GM19395 (cell line): ENCODE measurements around the gene HOXB5.

ENCODE experiments used
- ATAC-seq: cut with Tn5 transposase; IDR thresholded peaks from one replicate; pipeline ENCODE4 v1.9.1; 2021; ENCODE audit warnings: mild to moderate bottlenecking, moderate library complexity; ENCODE audit not compliant: unreplicated experiment

Gene HOXB5

DNA sequence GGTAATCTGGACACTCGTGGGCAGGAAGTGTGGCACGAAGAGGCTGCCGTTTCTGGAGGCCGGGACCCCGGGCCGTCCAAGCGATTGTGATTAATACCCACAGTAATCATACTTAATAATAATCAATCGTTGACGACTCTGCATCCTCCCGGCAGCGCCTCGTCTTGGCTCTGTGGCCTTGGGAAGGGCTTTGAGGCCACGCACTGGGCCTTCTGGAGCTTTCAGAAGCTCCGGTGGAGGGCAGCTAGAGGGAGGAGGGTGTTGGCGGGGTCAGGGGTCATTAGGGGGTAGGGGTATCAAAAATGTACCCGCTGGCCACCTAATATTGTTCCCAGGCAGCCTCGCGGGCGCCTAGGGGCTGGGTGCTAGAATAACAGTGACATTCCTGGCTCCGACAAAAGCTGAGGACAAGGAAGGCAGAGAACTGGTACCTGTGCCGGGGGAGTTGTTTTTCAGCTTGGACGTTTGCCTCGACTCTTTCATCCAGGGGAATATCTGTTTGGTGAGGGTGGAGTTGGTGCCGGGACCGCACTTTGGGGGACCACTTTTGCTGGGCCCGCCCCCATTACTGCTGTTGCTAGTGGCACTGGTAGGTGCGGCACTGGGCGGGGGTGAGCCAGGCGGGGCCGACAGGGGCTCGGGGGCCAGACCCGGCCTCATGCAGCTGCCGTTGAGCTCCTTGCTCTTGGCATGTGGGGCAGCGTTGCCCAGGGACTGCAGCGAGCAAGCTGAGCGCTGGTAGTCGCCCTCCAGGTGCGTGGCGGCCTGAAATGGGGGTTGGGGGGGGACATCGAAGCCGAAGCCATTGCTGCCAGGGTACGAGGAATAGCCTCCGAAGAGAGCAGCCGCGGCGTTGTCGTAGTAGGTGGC lies 41.7 kb downstream of the HOXB5 start:
- ATAC-seq = no peak

DNA sequence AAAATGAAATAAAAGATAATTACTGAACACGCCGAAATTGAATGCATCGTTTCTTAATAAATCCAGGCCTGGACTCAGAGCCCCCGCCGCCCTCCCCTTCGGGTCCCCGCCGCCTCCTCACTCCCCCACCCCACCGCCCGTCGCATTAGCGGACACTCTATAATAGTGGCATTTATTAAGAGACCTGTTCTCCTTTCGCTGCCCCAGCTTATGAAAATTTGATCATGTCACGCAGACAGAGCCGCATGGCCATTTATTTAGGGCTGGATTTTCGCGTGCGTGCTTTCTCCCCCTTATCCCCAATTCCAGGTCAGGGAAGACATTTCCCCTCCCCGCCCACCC lies 42.4 kb downstream of the HOXB5 start:
- ATAC-seq = no peak

DNA sequence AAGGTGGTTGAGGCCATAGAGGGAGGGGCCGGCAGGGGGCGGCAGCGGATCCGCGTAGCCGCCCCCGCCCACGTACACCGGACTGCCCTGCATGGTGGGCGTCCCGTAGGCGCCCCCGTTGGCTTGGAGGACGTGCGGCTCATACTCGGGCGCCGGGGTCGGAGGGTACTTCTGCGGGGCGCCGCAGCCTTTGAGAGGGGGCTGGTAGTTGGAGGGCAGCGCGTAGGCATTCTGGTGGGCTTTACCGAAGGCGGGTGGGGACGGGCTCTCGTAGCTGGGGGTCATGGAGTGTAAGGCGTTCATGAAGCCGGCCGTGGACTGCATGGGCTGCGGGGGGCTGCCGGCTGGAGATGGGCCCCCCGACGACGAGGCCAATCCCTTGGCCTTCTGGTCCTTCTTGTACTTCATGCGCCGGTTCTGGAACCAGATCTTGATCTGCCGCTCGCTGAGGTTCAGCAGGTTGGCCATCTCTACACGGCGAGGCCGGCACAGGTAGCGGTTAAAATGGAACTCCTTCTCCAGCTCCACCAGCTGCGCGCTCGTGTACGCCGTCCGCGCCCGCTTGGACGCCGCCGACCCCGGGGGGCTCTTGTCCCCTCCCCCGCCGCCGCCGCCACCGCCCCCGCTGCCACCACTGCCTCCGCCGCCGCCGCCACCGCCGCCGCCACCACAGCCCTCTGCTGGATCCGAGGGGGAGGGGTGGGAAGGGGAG lies 42.9 kb downstream of the HOXB5 start:
- no peak for ATAC-seq

DNA sequence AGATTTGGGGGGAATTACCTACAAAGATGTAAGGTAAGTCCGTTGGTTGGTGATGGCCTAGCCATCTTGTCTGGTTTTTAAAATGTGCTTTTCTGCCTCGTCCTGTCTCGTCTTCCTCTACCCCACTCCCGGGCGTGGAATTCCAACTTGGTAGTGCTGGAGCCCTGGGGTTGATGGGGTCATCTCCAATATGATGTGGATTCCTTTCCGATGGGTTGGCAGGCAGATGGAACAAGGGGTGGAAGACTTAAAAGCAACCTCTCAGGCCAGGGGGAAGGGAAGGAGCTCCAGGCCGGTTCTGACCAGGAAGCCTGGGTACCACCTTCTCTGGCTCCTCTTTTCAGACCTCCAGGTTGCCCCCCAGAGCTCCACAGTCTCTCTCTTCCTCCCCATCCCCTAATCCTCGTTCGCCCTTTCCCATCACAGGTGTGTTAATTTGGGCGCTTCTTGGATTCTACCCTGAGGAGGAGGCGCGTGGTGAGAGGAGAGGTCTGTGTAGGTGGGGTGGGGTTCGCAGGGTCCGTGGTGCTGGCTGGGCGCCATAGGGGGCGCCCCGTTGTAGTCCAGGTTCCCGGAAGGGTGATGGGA lies 43.6 kb downstream of the HOXB5 start:
- ATAC-seq = no peak

DNA sequence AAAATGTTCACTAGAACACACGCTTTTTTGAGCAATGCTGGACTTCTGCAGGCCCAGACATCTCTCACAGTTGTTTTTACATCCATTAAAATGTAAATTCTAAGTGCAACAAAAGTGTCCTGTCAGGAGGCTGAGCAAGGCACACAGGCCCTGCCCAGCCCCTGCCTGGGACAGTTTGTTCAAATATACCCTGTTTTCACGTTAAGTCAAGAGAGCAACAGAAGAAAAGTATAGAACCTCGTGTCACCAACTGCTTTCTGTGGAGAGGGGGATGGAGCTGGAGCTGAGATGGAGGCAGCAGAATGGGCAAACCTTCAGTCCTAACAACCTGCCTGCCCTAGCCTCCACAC lies 44.3 kb downstream of the HOXB5 start:
- ATAC-seq = no peak

DNA sequence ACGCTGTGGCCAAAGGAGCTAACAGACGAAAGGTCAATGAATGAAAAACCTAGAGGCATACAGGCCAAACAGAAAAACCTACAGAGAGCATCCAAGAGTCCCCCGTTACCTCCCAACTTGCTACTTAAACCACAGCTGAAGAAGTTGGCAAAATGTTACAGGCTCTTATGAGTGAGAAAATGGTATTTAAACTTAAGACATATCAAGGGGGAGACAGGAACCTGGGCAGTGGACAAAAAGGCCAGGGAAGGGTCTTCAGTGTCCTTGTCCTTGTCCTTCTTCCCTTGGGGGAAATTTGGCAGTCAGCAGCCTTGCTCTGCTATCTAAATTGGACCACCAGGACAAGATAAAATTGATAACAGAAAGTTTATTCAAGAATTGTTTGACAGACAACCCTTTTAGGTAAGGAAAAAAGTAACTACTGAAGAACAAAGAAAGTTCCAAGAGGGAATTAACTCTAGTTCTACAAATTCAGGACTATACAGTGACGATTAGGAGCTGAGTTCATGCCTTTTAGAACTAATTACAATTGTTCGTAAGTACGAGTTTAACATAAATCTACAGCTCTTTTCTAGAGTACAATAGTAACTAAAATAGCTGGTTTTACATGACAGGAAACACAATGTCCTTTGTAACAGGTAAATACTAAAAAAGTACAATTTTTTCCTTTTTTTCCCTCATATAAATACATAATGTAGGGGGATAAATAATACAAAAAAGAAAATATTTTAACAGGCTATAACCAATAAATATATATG lies 44.9 kb downstream of the HOXB5 start:
- ATAC-seq = no peak

DNA sequence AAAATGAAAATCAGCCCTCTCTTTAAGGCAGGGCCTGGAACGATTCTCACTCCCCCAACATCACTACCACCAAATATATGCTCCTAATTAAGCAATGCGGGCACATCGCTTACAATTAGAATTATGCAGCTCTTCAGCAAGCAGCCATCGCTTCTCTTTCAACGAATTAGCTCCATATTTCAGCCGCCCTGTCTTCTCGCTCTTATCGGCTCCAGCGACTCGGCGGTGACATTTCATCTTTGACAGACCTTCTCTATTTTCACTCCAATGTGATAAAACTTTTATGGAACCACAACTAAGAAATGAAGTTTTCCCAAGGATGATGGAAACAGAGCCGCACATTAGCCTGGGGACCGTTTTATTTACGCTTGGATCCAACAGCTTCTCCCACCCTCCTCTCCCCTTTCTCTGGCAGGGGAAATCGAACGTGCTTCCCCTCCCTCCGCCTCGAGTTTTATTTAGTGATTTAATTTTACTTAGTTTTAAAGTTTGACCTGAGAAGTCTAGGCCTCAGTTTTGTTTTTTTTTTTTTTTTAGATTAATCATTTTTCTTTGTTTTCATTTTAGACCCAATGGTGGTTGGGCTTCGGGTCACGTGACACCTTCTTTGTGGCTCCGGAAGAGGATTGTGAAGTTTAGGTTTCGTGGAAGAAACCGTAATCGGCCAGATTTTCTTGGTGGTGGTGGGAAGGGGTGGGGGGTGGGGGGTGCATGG lies 45.6 kb downstream of the HOXB5 start:
- no peak for ATAC-seq

DNA sequence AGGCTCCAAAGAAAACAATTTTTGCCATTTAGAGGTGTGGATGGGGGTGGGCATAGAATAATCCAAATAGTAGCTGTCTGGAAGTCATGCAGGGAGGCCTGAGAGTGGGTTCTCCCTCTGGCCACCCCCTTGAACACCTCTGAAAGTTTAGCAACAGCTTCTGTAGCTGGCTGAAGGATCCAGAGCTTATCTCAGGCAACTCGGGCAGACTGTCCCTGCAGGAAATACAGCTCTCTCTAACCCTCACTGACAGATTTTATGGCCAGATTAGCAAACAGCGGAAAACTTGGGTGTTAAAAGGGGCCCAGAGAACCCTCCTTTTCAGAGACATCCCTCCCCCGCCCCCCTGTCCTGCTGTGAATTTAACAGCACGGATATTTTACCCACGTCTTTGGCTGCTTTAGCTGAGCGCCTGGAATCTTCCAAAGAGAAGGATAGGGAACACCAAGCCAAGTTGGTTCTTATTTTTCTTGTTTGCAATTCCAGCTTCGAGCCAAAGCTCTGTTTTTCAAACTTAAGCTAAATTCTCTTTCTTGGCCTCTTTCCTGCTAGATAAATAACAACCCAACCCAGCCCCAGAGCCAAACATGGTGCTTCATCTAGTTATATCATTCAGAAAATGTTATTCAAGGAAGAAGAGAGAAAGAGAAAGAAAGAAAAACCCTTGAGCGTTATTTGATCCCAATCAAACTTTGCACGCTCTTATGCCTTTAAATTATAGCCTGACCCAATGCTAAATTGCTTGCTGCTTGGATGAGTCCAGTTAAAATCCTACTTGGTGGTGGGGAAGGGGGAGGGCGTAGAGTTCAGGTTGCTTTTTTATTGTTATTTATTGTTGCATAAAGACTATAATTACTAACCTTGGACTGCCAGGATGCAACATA lies 46.4 kb downstream of the HOXB5 start:
- no peak for ATAC-seq

DNA sequence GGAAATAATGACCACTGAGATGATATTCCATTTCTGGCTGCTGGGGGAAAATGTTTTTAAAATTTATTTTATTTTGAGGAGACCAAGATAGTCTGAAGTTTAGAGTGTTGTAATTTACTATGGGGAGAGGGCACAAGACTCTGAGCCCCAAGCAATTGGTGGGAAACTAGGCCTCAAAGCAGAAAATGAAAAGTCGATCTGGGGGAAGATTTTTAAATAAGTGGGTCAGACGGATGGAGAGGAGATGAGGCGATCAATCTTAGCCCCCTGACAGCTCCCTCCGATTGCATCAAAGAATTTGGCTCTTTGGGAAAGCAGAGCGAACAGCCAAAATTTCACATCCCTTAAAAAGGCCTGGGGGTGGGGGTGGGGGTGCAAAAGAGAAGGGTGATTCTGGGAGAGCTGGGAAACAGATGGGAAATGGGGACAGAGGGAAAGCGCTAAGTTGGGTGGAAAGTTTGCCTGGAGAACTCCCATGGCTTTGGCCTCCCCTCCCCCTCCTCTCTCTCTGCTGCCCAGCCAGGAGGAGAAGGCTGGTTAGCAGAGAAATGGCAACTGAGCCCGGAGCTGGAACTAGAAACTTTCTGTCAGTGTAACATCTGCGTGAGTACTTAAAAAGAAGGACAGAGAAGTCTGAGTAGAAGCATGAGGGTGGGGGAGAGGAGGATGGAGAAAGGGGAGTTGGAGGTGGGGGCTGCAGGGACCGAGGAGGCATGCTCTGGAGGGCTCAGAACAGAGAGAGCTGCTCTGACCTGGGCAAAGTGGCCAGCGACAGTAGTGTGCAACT lies 47.2 kb downstream of the HOXB5 start:
- no peak for ATAC-seq

DNA sequence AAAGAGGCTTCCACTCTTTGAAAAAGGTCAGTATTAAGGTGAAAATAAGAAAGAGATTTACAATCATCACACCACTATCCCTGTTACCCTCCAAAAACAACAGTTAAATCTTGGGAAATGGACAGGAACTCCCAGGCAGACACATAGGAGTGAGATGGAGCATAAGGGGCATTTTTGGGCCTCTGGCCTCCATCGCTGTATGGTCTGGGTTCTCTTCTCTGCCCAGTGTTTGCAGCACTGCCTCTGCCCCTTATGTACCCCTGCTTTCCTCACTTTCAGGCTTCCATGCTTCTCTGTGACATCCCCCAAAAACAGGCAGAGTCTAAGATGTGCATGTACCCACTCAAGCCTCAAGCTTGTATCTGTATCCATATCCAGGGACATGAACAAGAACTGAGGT lies 48.0 kb downstream of the HOXB5 start:
- no peak for ATAC-seq

DNA sequence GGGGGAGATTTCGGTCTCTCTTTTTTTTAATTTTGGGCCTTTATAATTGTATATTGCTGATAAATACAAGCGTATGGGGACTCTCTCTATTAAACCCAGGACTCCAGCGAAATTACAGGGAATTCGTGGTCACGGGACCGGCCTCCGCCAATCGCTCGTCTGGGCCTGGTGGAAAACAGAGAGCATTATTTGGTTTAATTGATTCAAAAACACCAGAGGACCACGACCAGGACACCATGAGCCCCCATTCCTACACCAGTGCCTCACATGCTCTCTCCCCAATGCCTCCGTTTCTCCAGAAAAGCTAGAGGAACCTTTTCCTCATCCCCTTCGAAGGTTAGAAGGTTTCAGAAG lies 48.6 kb downstream of the HOXB5 start, which contains the start of gene HOXB2:
Gene HOXB2 (minus strand): TSS at position 88 of the 354 bp plus-strand sequence. CDS start 198 bp downstream, outside the sequence.
- ATAC-seq = no peak

DNA sequence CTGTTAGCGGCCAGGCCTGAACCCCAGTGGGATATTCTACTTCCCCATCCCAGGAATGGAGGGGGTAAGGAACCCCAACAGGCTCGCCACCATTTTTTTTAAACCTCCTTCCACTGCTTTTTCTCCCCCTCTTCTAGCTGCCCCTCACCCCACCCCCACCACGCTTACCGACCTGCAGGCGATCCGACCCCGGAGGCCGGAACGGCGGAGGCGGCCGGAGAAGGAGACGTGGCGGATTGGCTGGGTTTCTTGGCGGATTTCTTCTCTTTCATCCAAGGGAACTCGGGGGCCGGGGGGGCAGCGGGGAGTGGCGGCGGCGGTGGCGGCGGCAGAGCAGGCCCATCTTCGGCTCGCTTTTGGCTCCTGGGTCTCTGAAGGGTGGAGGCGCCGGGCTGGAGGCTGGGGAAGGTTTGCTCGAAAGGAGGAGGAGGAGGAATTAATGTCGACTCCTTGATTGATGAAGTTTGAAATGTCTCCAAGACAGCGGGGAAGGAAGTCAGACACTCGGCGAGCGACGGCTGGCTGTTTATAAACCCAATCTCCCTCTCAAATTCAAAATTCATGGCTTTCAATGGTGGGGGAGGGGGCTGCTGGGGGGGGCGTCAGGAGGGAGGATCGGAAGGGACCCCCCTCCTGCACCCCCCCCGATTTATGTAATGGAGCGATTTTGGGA lies 49.1 kb downstream of the HOXB5 start:
- ATAC-seq = no peak

DNA sequence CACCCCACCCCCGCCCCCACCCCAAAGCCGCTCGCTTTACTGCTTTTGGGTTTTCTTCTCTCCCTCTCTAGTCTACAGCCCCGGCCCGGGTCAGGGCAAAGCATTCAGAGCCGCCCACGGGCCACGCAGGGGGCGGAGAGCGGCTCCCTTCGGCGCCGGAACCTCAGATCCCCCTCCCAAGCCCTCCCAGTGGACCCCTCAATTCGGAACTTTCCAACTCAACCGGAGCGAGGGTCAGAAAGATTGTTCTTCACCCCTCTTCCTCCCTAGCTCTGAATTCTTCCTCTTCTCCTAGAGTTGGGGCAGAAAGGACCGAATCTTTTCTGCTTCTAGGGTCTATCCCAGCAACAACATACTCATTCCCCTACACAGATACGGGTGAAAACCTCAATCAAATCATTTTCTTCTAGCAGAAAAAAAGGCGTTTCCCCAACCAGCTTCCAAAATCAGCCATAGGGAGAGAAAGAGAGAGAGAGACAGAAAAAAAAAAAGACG lies 49.7 kb downstream of the HOXB5 start:
- no peak for ATAC-seq

DNA sequence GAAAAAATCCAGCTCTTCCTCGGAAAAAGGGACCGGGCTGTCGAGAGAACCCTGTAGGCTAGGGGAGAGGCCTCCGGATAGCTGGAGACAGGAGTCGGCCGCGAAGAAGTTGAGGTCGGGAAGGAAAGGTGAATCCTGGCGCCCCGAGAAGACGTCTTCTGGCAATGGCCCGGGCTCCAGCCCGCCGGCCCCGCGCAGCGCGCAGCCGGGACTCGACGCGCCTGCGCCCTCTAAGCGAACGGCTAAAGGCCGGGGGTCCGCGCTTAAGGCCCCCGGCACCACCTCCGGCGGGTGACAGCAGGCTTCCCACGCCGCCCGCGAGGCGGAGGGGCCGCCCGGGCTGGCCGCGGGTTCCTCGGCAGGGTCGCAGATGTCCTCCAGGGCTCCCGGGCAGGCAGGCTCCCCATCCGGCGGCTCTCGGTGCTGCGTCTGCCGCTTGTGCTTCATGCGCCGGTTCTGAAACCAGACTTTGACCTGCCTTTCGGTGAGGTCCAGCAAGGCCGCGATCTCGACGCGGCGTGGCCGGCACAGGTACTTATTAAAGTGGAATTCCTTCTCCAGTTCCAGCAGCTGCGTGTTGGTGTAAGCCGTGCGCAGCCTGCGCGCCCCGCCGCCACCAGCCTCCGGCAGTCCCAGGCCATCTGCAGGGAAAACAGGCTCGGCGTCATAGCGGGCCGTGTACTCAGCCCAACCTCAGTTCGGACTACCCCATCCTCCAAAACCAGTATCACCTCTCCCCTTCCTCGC lies 50.3 kb downstream of the HOXB5 start:
- peak; percentile 54 for ATAC-seq

DNA sequence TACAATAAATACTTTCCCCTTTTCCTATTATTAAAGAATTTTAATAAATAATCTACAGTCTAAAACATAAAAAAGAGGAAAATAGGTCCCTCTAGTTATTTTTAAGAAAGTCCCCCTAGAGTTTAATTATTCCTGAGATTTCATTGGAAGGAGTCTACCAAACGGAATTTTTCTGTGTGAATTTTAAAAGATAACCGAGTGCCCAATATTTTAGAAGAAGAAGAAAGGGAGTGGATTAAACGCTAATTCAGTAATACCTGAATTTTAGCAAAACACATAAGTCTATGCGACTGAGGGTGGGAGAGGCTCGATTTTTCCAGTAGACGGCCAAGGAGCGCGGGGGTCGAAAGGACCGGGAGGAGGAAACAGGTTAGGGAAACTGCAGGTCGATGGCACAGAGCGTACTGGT lies 50.9 kb downstream of the HOXB5 start:
- ATAC-seq = no peak

DNA sequence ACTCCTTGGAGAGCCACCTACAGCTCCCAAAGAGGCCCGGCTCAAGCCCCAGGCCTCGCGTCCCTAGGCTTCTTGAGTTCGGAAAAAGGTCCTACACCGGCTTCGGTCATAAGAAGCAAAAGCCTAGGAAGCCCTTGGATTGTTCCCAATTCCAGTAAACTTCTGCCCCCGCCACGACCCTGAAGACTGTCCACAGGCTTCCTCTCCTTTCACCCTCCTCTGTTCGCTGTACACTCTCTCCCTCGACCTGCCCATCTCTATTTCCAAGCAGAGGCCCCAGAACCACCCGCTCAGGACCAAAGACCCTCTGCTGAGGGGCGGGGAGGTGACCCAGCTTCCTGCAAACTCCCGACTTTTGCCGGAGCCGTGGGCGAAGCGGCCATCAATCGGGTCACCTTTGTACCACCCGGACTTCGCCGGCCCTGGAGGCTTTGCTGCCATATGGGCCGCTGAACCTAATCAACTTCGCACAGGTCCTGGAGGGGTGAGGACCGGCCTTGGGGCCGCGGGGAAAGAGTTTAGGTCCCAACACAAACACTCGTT lies 51.4 kb downstream of the HOXB5 start:
- no peak for ATAC-seq

DNA sequence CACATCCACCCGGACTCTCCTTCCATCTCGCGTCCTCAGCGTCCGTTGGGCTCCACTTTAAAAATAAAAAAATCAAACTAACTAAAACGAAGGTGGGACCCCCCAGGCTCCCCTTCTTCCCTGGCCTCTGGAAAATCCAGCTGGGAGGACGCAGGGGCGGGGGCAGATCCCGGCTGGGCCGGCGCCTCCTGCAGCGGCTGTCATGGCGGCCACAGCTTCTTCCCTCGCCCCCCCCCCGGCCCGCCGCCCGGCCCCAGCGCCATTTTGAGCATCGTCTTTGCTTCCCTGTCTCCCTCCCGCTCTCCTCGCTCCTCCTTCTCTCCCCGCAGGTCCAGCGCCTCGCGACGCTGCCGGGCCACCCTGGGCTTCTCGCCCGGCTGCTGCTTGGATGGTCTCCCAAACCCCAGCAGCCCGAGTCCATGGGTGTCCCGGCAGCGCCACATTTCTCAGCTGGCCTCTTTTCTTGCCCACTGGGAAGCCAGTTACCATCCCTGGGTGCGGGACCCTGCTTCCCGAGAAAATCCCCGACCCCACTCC lies 51.9 kb downstream of the HOXB5 start:
- no peak for ATAC-seq
